HG03095 (cell line): ENCODE measurements around the gene WDSUB1.

Experiments
- ATAC-seq: cut with Tn5 transposase; IDR thresholded peaks from one replicate; pipeline ENCODE4 v1.9.1; 2021; ENCODE audit warnings: moderate library complexity; ENCODE audit not compliant: unreplicated experiment

Gene WDSUB1

GRCh38 chr2:159266554-159266953 is 19.9 kb downstream of the WDSUB1 start:
- peak; percentile 49 for ATAC-seq

GRCh38 chr2:159265171-159265576 is 21.3 kb downstream of the WDSUB1 start:
- no peak for ATAC-seq

- no peak for ATAC-seq
Measured at GRCh38 chr2:159262904-159263303, 23.6 kb downstream of the WDSUB1 start.

GRCh38 chr2:159262226-159262625 is 24.3 kb downstream of the WDSUB1 start:
- no peak for ATAC-seq

DNA sequence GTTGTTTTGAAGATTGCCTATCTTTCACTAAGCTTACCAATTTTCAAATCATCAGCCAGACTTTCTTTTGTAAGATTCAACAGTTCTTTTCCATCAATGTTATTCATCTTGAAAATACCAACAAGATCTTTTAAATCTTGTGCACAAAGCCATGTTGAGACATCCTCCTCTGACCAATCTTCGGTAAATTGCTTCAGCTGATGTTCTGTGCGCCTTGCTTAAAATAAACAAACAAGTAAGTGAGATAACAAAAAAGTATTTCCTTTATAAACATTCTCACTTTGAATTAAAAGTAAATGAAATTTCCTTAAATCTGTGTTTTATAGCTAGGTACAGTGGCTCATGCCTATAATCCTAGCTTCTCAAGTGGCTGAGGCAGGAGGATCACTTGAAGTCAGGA is 30.3 kb downstream of the WDSUB1 start:
- ATAC-seq = no peak

GRCh38 chr2:159252905-159253304 is 33.6 kb downstream of the WDSUB1 start:
- no peak for ATAC-seq

DNA sequence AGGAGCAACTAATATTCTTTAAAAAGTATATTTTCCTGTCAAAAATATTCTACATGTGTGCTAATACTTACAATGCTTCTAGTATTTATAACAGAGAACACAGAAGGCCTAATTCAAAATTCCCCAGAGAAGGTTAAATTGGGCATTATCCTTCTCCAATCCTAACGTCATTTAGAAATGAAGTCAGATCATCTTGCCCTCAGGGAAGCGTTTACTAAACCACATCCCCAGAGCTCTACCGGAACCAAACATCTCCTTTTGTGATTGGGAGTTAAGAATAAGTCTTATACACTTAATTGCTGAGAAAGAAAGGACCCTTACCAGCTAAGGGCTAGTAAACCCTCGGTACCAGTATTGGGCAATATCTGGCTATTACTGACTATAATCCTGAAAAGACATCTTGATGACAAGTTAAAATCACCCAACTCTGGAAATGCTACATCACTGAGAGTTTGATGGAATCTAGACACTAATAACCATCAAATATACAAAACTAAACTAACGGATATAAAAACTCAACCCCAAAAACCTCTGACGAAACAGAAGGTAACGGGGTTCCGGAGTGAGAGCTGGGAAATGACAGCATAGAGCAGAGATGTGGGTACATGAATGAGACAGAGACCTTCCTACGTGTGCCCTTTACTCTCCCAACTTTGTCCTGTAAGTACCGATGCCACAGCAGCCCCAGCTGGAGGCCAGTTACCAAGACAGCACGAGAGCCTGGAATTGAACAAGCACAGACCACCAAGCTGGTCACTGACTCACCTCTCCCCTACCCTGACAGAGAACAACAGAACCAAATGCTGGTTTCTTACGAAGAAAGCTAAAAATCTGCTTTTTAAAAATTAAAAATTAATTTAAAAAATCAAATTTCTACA is 35.0 kb downstream of the WDSUB1 start:
- ATAC-seq = no peak

DNA sequence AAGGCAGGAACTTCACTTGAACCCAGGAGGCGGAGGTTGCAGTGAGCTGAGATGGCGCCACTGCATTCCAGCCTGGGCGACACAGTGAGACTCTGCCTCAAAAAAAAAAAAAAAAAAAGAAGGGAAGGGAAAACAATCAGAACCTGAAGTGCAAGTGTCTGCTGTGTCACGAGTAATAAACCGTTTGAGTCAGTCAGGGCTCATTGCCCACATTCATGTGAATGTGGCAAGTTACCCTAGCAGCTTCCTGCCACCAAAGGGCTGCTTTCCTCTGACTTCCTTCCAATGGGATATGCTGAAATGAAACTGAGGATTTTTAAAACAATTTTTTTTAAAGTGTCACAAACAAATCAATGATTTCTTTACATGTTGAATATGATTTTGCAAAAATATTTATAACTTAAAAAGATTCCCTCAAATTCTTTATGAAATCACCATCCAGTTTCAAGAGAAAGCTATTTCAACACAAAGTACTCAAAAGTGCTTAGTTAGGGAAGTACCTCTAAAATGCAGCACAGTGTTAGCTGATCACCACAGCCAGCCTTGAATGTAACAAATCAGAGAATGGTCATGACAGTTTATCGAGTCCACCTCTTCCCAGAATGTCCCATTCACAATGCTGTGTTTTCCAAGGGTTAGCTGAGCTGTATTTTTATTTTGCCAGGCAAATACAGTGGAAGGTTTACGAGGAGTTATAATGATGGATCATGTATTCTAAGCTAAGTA is 36.4 kb downstream of the WDSUB1 start:
- no peak for ATAC-seq

- ATAC-seq = no peak
Measured at GRCh38 chr2:159246325-159246988, 40.0 kb downstream of the WDSUB1 start.

GRCh38 chr2:159243529-159243928 is 43.0 kb downstream of the WDSUB1 start:
- no peak for ATAC-seq

DNA sequence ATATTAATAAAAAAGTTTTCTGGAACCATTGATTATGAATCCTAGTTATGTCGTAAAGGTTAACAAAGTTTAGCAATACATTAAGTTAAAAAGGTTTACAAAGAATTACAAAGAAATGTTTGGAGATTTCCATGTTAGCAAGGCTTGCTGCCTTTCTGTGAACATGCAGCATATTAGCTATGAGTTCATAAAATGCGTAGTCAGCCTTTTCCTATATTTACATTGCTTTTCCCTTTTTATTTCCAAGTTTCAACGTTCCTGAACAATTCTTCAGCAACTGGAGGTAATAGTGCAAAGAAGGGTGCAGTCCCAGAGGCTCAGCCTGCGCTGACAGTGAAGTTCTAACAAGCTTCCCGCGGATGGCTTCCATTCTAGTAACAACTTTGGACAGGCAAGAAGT is 51.6 kb downstream of the WDSUB1 start:
- no peak for ATAC-seq

- no peak for ATAC-seq
Measured at GRCh38 chr2:159232456-159233170, 53.9 kb downstream of the WDSUB1 start.

DNA sequence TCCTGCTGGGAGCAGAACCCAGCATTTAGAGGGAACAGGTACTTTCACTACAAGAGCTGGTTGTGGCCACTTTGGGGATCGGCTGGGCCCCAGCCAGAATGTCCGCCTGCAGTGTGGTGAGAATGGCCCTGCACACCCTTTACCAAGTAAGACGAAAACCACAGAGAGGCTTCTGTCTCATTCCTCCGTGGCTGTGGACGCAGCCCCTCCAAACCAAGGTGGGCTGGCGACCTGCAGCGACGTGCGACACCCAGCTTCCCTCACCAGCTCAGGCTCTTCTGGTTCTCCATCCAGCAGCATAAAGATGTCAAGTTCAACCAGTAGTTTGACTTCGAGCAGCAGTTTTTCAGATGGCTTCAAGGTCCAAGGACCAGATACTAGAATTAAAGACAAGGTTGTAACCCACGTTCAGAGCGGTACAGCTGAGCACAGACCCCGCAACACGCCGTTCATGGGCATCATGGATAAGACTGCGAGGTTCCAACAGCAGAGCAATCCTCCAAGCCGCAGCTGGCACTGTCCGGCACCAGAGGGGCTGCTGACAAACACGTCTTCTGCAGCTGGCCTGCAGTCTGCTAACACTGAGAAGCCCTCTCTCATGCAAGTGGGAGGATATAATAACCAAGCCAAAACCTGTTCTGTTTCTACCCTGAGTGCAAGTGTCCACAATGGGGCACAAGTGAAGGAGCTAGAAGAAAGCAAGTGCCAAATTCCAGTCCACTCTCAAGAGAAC is 56.2 kb downstream of the WDSUB1 start:
- no peak for ATAC-seq

DNA sequence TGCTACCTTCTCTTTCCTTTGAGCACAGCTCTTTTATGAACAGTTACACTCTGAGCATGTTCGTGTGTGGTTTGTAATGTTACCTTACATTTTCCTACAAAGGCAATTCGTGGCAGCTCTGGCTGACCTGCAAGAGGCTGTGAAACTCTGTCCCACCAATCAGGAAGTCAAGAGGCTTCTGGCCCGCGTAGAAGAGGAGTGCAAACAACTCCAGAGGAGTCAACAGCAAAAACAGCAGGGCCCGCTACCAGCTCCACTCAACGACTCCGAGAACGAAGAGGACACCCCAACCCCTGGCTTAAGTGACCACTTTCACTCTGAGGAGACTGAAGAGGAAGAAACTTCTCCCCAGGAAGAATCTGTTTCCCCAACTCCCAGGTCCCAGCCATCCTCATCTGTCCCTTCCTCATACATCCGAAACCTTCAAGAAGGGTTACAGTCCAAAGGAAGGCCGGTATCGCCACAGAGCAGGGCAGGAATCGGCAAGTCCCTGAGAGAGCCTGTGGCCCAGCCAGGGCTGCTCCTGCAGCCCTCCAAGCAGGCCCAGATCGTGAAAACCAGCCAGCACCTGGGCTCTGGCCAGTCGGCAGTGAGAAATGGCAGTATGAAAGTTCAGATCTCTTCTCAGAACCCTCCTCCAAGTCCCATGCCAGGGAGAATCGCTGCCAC is 56.9 kb downstream of the WDSUB1 start:
- no peak for ATAC-seq

DNA sequence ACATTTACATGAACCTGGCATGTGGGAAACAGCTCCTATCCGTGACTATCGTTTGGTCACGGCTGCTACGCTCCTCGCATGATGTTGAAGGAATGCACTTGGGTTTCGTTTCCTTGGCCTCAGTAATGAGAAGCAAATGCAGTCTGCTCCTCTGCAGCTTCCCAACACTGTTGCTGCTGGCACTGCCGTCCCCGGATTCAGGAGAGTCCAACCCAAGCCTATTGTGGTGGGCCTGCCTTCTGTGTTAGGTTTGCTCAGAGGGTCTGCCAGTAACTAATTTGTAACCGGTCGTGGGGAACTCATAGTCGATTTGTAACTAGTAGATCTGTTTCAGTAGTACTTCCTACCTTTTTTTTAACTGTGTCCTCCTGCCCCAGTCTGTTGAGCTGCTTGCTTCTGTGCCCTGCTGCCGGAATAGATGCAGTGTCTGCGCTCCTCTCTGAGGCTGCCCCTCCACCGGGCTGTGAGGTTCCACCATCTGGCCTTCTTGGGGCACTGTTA is 58.4 kb downstream of the WDSUB1 start:
- no peak for ATAC-seq

- ATAC-seq = no peak
Measured at GRCh38 chr2:159227467-159227866, 59.0 kb downstream of the WDSUB1 start.

DNA sequence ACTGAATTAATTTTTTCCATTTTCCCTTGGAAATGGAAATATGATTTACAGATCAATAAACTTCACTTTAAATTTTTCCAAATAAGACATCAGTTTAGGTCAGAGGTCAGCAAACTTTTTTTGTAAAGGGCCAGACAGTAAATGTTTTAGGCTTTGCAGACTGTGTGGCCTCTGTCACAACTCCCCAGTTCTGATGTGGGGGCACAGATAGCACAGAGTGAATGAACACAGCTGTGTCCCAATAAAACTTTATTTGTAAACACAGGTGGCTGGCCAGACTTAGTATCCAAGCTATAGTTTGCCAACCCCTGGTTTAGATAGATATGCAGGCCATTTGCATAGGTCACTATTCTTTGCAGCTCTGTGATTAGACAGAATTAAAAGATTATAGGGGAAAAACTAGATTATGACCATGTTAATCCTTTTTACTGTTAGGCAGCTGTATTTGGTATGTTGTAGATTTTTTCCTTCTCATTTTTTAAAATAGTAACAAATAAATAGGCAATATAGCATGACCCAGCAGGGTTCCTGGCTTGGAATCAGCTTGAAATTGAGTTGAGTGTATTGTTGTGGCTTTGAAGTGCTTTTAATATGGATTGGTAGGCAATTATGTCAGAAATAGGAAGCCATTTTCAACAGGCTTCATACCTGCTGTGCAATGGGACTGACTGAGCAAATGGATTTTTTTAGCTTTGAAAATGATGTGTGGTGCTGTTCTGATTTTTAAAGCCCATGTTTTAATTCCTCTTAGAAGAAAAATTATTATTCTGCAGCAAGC is 59.7 kb downstream of the WDSUB1 start:
- ATAC-seq = no peak

DNA sequence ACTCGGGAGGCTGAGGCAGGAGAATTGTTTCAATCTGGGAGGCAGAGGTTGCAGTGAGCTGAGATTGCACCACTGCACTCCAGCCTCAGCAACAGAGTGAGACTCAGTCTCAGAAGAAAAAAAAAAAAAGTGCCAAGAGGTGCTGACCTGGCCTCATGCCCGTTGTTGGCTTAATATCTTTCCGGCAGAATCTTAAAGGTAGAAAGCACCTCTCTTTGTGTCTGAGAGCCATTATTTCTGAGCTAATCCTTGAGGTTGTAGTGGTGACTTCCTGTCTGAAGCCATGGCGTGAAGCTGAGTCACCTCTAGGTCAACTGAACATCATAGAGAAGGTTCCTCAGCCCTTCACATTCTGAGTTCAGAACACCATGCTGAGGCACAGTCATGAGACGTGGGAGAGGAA is 60.4 kb downstream of the WDSUB1 start:
- peak; percentile 64 for ATAC-seq
